Measurements from ENCODE around the gene MCCC2.

- TF ChIP-seq EP300 (IDR thresholded peaks at IDR 0.05) (no peak), CTCF (IDR thresholded peaks at IDR 0.05) (no peak), POLR2A (IDR thresholded peaks at IDR 0.05; ENCODE audit: low read depth) (no peak), POLR2AphosphoS5 (IDR thresholded peaks at IDR 0.05) (no peak)
Measured at GRCh38 chr5:71588533-71588885, 1.4 kb downstream of the MCCC2 start.
